Dendritic cell treated with granulocyte-macrophage colony-stimulating factor and Interleukin-4, amounts not matched to agents 40 ng/mL and 50 ng/mL, for 4 days (primary cell): ENCODE measurements around the gene PAIP2B.

Experiments
- H3K27ac Mint-ChIP-seq: one replicate; pipeline ENCODE4 v1.8.0; 2022; ENCODE audit warnings: mild to moderate bottlenecking, mixed read lengths
- H3K27me3 Mint-ChIP-seq: one replicate; pipeline ENCODE4 v1.8.0; 2022; ENCODE audit warnings: mild to moderate bottlenecking, mixed read lengths
- H3K36me3 Mint-ChIP-seq: one replicate; pipeline ENCODE4 v1.8.0; 2022; ENCODE audit warnings: low read depth, mixed read lengths
- H3K4me1 Mint-ChIP-seq: one replicate; pipeline ENCODE4 v1.8.0; 2022; ENCODE audit warnings: low read depth, mixed read lengths
- H3K4me3 Mint-ChIP-seq: one replicate; pipeline ENCODE4 v1.8.0; 2022; ENCODE audit warnings: mild to moderate bottlenecking, moderate library complexity, mixed read lengths
- H3K9me3 Mint-ChIP-seq: one replicate; pipeline ENCODE4 v1.8.0; 2022; ENCODE audit warnings: mixed read lengths
- intact Hi-C: fragments of 100-400 bp; cut with micrococcal nuclease; formaldehyde crosslinking; loops from one replicate; pipeline ENCODE4 v1.15.0; 2022

PAIP2B gene

GRCh38 chr2:71154798-71155197 is 72.1 kb downstream of the PAIP2B start:
- no peaks in the 10 kb centered on the region for H3K9me3 Mint-ChIP-seq
- peaks cover 9% of the 10 kb centered on the region for H3K36me3 Mint-ChIP-seq
- intact Hi-C loops: loop anchor here (10.0 kb wide), 1 partner anchor 130 kb away; no protein-coding TSS in a partner anchor
- H3K4me1 Mint-ChIP-seq: peaks cover 16% of the 10 kb centered on the region
- no peak overlapping the region for H3K27ac Mint-ChIP-seq
- H3K4me3 Mint-ChIP-seq: no peak overlapping the region
- peaks cover 9% of the 10 kb centered on the region for H3K27me3 Mint-ChIP-seq

GRCh38 chr2:71154279-71154678 is 72.6 kb downstream of the PAIP2B start:
- Mint-ChIP-seq H3K4me1 (peaks cover 11% of the 10 kb centered on the region), H3K27ac (no peak overlapping the region), H3K4me3 (no peak overlapping the region), H3K9me3 (no peaks in the 10 kb centered on the region), H3K36me3 (peaks cover 14% of the 10 kb centered on the region), H3K27me3 (peaks cover 9% of the 10 kb centered on the region)
- intact Hi-C loops: loop anchor here (10.0 kb wide), 1 partner anchor 129 kb away; no protein-coding TSS in a partner anchor

GRCh38 chr2:71153585-71154224 is 73.2 kb downstream of the PAIP2B start:
- H3K27ac Mint-ChIP-seq: no peak overlapping the region
- intact Hi-C loops: loop anchor here (10.0 kb wide), 1 partner anchor 129 kb away; no protein-coding TSS in a partner anchor
- H3K4me1 Mint-ChIP-seq: peaks cover 9% of the 10 kb centered on the region
- peaks cover 19% of the 10 kb centered on the region for H3K36me3 Mint-ChIP-seq
- no peak overlapping the region for H3K4me3 Mint-ChIP-seq
- no peaks in the 10 kb centered on the region for H3K9me3 Mint-ChIP-seq
- H3K27me3 Mint-ChIP-seq: peaks cover 9% of the 10 kb centered on the region

- intact Hi-C loops: loop anchor here (10.0 kb wide), 1 partner anchor 127 kb away; no protein-coding TSS in a partner anchor
- Mint-ChIP-seq H3K4me1 (no peaks in the 10 kb centered on the region), H3K4me3 (no peak overlapping the region), H3K27me3 (peaks cover 6% of the 10 kb centered on the region), H3K27ac (no peak overlapping the region), H3K36me3 (peaks cover 40% of the 10 kb centered on the region), H3K9me3 (no peaks in the 10 kb centered on the region)
These were observed 75.3 kb downstream of the PAIP2B start for GRCh38 chr2:71151620-71152019.

- no peak overlapping the region for H3K4me3 Mint-ChIP-seq
- H3K27me3 Mint-ChIP-seq: peaks cover 2% of the 10 kb centered on the region
- peaks cover 54% of the 10 kb centered on the region for H3K36me3 Mint-ChIP-seq
- no peak overlapping the region for H3K27ac Mint-ChIP-seq
- H3K4me1 Mint-ChIP-seq: no peaks in the 10 kb centered on the region
- no peaks in the 10 kb centered on the region for H3K9me3 Mint-ChIP-seq
- intact Hi-C loops: loop anchor here (10.0 kb wide), 1 partner anchor 125 kb away; no protein-coding TSS in a partner anchor
These were observed 76.7 kb downstream of the PAIP2B start for GRCh38 chr2:71150082-71150816.

- Mint-ChIP-seq H3K36me3 (peaks cover 71% of the 10 kb centered on the region), H3K9me3 (no peaks in the 10 kb centered on the region), H3K4me3 (no peak overlapping the region), H3K27me3 (no peaks in the 10 kb centered on the region), H3K27ac (no peak overlapping the region), H3K4me1 (no peaks in the 10 kb centered on the region)
- intact Hi-C loops: no loop called here
These were observed 78.3 kb downstream of the PAIP2B start for GRCh38 chr2:71148506-71149063.

GRCh38 chr2:71143782-71144181 is 83.1 kb downstream of the PAIP2B start:
- intact Hi-C loops: no loop called here
- Mint-ChIP-seq H3K27ac (no peak overlapping the region), H3K9me3 (no peaks in the 10 kb centered on the region), H3K4me1 (no peaks in the 10 kb centered on the region), H3K36me3 (peaks cover 100% of the 10 kb centered on the region), H3K4me3 (no peak overlapping the region), H3K27me3 (no peaks in the 10 kb centered on the region)

- Mint-ChIP-seq H3K27me3 (no peaks in the 10 kb centered on the region), H3K27ac (no peak overlapping the region), H3K36me3 (peaks cover 68% of the 10 kb centered on the region), H3K9me3 (no peaks in the 10 kb centered on the region), H3K4me3 (no peak overlapping the region), H3K4me1 (no peaks in the 10 kb centered on the region)
- intact Hi-C loops: loop anchor here (10.0 kb wide), 2 partner anchors 139 to 199 kb away; partner anchors contain the start of gene ZNF638
These were observed 90.7 kb downstream of the PAIP2B start for GRCh38 chr2:71136174-71136573.

GRCh38 chr2:71133603-71134002 is 93.3 kb downstream of the PAIP2B start:
- H3K4me3 Mint-ChIP-seq: no peak overlapping the region
- no peaks in the 10 kb centered on the region for H3K4me1 Mint-ChIP-seq
- peaks cover 48% of the 10 kb centered on the region for H3K36me3 Mint-ChIP-seq
- H3K27ac Mint-ChIP-seq: no peak overlapping the region
- no peaks in the 10 kb centered on the region for H3K9me3 Mint-ChIP-seq
- intact Hi-C loops: loop anchor here (10.0 kb wide), 2 partner anchors 141 to 201 kb away; partner anchors contain the start of gene ZNF638
- no peaks in the 10 kb centered on the region for H3K27me3 Mint-ChIP-seq
